HCT116 (cell line): ENCODE data around the gene SHISAL1.

Source experiments
- EZH2 ChIP-seq: fragments of 200-600 bp; sonication (generic); IDR thresholded peaks from 2 replicates; pipeline ENCODE4 v1.6.1; 2017; ENCODE audit warnings: antibody characterized with exemption, mixed run types
- EZH2phosphoT487 ChIP-seq: fragments of 200-600 bp; IDR thresholded peaks from 2 replicates; pipeline ENCODE4 v1.6.1; 2018; ENCODE audit warnings: antibody characterized with exemption, borderline replicate concordance
- JUND ChIP-seq: IDR thresholded peaks from 2 replicates; pipeline ENCODE4 v1.6.1; 2012
- SP1 ChIP-seq: IDR thresholded peaks from 2 replicates; pipeline ENCODE4 v1.6.1; 2012; ENCODE audit warnings: low read depth
- TCF7L2 ChIP-seq: IDR thresholded peaks from 2 replicates; pipeline ENCODE4 v1.7.0; 2011; ENCODE audit warnings: borderline replicate concordance, inconsistent platforms; ENCODE audit not compliant: insufficient read depth, insufficient read length; ENCODE audit errors: extremely low read depth
- ZNF274 ChIP-seq: fragments of 200-500 bp; sonication (Bioruptor generic); IDR thresholded peaks from 2 replicates; pipeline ENCODE4 v1.6.1; 2014; ENCODE audit warnings: mild to moderate bottlenecking, low read depth, low read length, inconsistent platforms
- TF ChIP-seq, protein P1 (sequence below): IDR thresholded peaks from 2 replicates; pipeline ENCODE4 v1.6.1; 2012
- TF ChIP-seq, protein P2 (sequence below), 3 experiments: fragments of 200-600 bp in 1 of 3; sonication (generic) in 1 of 3; IDR thresholded peaks in 2 of 3; conservative IDR thresholded peaks in 1 of 3; 2 replicates each; pipeline ENCODE4 v1.5.1; 2012 to 2017; ENCODE audit warnings: low read depth in 2 of 3, low read length in 2 of 3, antibody characterized with exemption in 1 of 3, borderline replicate concordance in 1 of 3, control low read depth in 1 of 3, mild to moderate bottlenecking in 1 of 3, mixed read lengths in 1 of 3, mixed run types in 1 of 3, moderate library complexity in 1 of 3; ENCODE audit not compliant: insufficient read depth in 1 of 3
- TF ChIP-seq, protein P3 (sequence below): IDR thresholded peaks from 2 replicates; pipeline ENCODE4 v1.6.1; 2012; ENCODE audit warnings: low read depth

DNA sequence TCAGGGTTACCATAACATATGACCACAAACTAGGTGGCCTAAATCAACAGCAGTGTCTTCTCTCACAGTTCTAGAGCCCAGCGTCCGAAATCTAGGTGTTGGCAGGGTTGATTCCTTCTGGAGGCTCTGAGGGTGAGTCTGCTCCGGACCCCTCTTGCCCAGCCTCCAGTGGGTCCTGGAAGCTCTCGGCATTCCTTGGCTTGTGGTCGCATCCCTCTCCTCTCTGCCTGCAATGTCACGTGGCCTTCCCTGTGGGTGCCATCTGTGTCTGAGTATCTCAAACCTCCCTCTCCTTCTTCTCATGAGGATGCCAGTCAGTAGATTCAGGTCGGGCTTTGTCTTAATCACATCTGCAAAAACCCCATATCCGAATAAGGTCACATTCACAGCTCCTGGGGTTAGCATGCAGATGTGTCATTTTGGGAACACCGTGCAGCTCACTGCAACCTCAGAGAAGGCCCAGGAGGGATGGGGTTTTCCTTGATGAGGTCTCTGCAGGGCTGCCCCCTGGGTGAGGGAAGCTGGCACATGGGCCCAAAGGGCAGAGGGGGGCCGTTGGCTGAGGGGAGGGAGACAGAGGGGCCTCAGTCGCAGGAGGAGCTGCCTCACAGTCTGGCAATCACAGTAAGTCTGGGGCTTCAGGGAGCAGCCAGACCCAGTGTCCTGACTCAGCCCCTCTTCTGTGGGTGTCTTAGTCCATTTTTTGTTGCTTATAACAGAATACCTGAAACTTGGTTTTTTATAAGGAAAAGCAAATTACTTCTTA, 90.9 kb downstream of the SHISAL1 start:
- TF ChIP-seq, protein P1, sequence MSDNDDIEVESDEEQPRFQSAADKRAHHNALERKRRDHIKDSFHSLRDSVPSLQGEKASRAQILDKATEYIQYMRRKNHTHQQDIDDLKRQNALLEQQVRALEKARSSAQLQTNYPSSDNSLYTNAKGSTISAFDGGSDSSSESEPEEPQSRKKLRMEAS, result no peak
- TF ChIP-seq, protein P2, sequence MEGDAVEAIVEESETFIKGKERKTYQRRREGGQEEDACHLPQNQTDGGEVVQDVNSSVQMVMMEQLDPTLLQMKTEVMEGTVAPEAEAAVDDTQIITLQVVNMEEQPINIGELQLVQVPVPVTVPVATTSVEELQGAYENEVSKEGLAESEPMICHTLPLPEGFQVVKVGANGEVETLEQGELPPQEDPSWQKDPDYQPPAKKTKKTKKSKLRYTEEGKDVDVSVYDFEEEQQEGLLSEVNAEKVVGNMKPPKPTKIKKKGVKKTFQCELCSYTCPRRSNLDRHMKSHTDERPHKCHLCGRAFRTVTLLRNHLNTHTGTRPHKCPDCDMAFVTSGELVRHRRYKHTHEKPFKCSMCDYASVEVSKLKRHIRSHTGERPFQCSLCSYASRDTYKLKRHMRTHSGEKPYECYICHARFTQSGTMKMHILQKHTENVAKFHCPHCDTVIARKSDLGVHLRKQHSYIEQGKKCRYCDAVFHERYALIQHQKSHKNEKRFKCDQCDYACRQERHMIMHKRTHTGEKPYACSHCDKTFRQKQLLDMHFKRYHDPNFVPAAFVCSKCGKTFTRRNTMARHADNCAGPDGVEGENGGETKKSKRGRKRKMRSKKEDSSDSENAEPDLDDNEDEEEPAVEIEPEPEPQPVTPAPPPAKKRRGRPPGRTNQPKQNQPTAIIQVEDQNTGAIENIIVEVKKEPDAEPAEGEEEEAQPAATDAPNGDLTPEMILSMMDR (IDR thresholded peaks at IDR 0.05 in 2 of 3, conservative IDR thresholded peaks at IDR 0.05 in 1 of 3; ENCODE audit: borderline replicate concordance in 1 of 3, insufficient read depth in 1 of 3, low read depth in 2 of 3, low read length in 2 of 3), result no peak
- TF ChIP-seq, protein P3, sequence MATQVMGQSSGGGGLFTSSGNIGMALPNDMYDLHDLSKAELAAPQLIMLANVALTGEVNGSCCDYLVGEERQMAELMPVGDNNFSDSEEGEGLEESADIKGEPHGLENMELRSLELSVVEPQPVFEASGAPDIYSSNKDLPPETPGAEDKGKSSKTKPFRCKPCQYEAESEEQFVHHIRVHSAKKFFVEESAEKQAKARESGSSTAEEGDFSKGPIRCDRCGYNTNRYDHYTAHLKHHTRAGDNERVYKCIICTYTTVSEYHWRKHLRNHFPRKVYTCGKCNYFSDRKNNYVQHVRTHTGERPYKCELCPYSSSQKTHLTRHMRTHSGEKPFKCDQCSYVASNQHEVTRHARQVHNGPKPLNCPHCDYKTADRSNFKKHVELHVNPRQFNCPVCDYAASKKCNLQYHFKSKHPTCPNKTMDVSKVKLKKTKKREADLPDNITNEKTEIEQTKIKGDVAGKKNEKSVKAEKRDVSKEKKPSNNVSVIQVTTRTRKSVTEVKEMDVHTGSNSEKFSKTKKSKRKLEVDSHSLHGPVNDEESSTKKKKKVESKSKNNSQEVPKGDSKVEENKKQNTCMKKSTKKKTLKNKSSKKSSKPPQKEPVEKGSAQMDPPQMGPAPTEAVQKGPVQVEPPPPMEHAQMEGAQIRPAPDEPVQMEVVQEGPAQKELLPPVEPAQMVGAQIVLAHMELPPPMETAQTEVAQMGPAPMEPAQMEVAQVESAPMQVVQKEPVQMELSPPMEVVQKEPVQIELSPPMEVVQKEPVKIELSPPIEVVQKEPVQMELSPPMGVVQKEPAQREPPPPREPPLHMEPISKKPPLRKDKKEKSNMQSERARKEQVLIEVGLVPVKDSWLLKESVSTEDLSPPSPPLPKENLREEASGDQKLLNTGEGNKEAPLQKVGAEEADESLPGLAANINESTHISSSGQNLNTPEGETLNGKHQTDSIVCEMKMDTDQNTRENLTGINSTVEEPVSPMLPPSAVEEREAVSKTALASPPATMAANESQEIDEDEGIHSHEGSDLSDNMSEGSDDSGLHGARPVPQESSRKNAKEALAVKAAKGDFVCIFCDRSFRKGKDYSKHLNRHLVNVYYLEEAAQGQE, result no peak
- TF ChIP-seq EZH2phosphoT487 (no peak), EZH2 (no peak), JUND (no peak), SP1 (no peak), TCF7L2 (no peak), ZNF274 (no peak)
